ENCODE results near the gene ERG.

The ERG gene

GRCh38 chr21:38498057-38498833 lies at the start of gene ERG:
ERG (minus strand) TSS chr21:38498477; CDS start chr21:38498380, 97 bp downstream.
- FAIRE-seq: no peak

DNA sequence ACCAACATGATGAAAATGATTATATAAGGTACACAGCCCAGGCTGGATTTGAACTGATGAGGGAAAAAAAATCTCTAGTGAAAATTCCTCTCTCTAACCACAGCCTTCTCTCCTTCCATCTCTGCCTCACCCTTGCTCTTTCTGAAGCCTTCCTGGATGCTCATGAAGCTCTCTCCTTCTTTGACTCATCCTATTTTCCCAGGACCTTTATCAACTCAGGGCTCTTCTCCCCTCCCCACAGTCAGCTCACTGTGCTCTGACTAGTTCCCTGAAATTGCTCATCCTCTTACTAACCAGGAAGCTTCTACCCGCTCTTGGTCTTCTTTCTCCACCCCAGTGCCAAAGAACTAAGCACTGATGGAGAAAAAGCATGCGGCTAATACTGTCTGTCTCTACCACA lies 46.4 kb upstream of the ERG start:
- no peak for FAIRE-seq

DNA sequence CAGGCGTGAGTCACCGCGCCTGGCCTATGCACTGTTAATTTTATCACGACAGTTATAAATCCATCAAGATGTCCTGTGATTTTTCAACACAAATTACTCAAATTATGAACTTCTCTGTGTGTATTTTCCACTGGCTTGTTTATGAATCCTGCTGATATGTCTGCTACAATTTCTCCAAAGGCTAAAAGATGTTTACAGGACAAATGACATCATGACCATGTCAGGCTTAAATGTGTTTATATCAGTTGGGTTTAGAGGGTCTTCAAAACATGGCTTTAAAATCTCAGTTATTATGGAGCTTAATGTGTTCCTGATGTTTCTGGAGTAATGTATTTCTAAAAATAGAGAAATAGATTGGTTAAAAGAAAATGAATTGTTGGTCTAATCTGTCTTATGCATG lies 44.0 kb upstream of the ERG start:
- no peak for FAIRE-seq

DNA sequence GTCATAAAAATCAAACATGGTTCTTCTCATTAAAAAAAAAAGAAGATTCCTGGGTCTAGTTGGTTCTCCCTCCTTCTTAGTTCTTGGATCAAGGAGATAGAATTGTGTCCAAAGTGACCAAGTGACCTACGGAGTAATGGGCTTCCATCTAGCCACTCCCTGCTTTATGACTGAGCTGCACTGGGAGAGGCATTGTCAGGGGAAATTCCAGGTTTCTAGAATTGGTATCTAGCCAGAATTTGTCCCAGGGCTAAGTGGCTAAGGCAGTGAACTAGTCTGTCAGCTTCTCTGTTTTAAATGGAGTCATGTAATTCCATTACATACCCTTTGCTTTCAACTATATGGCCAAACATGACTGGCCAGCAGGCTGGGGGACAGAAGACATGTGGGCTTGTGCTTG lies 40.1 kb upstream of the ERG start:
- no peak for FAIRE-seq

GRCh38 chr21:38534591-38534990 lies 36.3 kb upstream of the ERG start:
- FAIRE-seq: no peak

GRCh38 chr21:38533887-38534286 lies 35.6 kb upstream of the ERG start:
- FAIRE-seq: no peak

GRCh38 chr21:38531591-38531990 lies 33.3 kb upstream of the ERG start:
- no peak for FAIRE-seq

GRCh38 chr21:38531039-38531541 lies 32.8 kb upstream of the ERG start:
- FAIRE-seq: no peak

GRCh38 chr21:38527737-38528136 lies 29.5 kb upstream of the ERG start:
- no peak for FAIRE-seq

DNA sequence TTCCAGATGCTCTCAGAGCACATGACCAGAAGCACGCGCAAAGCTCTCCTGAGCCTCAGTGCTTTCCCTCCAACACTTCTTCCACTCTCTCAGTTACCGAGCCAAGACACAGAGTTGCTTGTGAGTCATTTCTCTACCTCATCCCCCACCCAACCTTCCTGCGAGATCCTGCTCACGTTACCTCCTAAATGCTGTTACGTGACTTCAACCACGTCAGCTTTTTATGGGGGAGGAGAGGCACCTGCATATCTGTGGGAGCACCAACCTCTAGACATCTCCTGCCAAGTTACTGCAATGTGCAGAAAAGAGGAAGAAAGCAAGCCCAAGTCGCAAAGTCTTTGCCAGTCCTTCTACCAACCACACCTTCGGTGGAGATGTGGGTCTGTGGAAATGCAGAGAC lies 27.2 kb upstream of the ERG start:
- no peak for FAIRE-seq

DNA sequence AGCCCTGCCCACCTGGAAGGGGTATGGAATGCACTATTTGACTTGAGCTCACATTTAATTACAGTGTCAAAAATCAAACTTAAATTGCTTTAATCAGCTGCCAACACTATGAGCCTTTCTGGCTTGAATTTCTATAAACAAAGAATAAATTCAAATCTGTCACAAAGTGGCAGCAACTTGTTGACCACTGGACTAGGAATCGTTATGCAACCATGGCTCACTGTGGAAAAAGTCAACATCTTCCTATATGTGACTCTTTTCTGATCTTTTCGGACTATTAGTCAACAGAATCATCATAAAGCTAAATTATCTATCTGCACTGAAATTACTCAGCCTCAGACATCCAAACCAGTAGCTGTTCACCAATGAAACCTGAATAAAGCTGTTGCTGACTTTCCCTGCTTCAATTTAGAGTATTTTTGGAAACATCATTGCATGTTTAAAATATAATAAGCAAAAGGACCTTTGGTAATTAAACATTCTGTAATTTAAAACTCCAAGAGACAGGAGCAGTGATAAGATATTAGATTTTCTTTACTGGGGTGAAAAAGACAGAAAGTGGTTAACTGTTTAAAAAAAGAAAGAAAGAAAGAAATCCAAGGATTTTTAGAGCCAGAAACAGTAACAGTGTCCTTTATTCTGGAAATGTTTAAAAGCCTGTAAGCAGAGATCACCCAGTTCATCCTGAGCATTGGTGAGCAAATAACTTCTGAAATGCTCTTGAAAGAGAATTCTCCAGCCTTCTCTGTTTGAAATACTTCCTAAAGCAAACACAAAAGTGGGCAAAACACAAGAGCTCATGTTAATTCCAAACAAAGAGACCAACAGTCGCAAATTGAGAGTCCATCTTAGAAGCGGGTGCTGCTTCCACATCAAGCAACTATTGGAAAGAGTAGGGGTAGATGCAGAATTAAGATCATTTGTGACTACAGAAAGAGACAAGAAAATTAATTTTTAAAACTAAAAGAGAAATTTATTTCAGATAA lies 26.2 kb upstream of the ERG start:
- FAIRE-seq: no peak

DNA sequence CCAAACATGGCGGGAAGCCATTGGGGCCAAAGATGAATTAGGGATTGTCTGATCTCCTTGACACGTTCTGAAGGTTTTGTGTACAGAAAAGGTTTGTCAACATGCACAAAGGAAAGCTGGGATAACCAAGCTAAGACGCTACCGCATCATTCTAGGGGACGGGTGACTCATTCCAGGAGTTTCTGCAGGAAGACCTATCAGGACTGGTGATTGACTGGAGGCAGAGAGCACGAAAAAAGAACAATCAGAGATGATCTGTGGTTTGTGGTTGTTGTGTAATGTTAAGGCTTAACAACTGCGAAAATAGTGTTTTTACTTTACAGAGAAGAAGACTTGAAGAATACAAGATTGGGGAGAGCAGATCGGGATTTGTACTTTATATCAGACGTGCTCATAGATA lies 22.2 kb upstream of the ERG start:
- no peak for FAIRE-seq

DNA sequence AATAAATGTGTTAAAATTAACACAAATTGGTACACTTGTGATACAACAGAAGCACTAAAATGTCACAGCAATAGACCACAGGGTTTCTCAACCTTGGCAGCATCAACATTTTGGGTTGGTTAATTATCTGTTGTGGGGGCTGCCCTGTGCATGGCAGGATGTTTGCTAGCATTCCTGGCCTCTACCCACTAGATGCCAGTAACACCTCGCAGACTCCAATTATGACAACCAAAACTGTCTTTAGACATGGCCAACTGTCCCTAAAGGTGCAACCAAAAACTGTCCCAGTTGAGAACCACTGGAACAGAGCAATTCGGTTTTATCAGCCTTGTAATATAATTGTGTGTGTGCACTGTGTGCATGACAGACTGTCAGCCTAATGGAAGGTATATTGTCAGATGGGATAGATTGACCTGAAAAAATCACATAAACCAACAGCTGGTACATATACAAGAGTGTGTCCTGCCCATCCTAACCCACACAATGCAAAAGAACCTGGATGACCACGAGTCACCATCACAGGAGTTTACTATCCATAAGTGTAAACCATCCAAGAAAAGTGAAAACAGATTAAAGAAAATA lies 13.5 kb upstream of the ERG start:
- no peak for FAIRE-seq

DNA sequence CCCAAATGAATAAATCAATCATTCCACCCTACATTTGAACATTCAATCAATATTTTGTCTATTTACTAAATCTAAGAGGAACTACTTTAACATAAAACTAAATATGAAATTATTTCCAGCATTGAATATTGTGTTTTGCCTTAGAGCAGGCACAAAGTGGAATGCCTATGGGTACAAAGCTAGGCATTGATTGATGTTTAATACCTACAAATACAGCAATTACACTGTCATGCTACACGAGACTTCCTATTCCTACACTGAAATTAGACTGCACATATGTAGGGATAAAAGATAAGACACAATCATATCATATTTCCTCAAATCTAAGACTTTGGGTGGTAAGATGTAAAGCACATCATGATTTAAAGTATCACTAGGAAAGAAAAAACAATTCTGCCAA lies 12.9 kb upstream of the ERG start:
- FAIRE-seq: no peak

DNA sequence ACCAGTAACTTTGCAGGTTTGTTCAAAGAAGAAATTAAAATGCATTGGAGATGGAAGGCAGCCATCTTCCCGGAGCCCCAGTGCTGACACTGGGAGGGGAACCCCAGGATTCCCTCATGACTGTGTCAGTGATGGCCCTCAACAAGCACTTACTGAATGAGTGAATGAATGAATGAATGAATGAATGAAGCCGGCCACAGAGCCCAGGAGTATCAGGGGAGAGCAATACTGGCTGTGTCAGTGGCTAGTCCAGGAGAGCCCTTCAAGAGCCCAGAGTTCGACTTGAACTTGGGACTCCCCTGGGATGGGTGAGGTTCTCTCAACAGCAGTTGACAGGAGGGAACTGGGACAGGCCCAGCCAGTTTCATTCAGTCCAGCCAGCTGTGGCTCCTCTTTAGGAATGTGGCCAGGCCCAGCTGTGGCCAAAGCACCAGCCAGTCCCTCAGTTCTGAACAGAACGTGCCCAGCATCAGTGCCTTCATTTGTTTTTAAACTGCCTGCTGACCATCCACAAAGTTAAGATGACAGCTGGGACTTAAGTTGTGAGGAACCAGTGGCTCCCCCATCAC lies 9.2 kb upstream of the ERG start:
- no peak for FAIRE-seq

DNA sequence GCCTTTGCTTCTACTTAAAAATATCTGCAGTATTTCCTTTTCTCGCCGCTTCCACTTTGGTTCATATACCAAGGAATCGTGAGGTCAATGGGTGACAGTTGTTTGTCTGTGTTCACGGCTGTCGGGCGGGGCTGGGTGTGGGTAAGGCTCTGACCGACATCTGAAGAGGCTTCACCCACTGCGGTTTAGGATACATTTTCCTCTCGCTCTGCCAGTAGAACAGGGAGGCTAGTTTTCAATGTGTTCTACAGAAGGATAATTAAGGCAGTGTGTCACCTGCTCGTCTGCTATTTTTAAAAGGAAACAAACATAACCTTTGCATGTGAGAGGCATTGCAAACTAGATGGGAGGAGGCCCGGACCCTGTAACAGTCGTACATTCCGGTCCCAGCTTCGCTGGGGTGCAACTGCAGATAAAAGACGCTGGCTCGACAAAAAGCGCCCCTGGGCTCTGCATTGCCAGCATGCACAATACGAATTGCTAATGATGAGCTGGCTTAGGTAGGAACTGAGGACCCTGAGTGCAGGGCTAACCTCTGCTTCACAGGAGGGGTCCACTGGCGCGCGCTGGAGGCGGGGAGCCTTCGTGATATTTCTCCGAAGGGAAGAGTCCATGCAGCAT lies 8.5 kb upstream of the ERG start:
- FAIRE-seq: no peak

- FAIRE-seq: peak; percentile 31
Measured at GRCh38 chr21:38505654-38506523, 7.6 kb upstream of the ERG start.

DNA sequence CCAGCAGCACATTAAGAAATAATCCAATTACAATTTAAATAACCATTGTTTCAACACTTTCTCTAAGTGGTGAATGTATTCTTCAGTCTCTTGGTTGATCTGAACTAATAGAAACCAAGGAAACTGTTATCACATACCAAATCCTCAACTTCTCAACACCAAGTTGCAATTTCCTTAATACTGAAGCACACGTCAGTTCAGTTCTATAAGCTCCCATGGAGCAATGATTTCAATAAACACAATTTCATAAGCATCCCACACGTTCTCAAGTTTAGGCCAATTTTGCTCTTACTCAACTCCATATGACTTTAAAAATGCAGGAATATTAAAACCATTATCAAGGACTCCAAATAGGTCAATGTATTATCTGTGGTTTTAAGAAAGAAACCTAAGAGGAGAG lies 5.8 kb upstream of the ERG start:
- no peak for FAIRE-seq

DNA sequence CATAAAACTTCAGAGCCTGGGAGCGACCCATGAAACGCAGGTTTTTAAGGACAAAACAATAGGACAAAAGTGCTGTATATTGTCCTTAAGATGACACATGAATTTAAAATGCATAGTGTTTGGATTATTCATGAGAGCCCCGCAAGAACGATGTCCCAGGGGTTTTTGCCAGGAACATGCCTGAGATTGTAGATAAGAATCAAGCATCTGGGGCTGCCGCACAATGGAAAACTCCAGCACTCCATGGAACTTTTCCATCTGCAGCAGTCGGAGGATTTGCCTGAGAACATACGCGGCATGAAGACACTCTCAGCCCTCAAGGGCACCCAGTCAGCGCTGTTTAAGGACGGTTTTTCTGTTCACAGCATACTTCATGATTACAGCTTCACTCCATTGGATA lies 5.3 kb upstream of the ERG start:
- FAIRE-seq: no peak

- no peak for FAIRE-seq
Measured at GRCh38 chr21:38500073-38500472, 1.8 kb upstream of the ERG start.

DNA sequence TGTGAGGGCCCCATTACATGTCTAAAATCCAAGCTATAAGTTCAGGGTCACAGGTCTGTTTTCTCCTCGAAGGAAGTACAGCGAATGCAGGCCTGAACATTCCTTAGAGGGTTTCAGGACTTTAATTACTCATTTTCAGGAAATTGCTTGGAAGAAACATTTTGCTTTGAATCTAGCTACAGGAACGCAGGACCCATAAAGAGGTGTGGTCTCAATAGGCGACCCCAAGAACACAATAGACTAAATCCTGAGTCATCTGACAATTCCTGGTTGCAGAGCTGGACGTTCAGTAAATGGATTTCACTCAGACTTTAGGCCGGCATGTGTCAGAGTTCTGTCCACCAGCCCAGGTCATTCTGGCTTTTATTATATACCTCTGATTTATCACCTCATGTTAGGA lies 1.0 kb upstream of the ERG start:
- no peak for FAIRE-seq

DNA sequence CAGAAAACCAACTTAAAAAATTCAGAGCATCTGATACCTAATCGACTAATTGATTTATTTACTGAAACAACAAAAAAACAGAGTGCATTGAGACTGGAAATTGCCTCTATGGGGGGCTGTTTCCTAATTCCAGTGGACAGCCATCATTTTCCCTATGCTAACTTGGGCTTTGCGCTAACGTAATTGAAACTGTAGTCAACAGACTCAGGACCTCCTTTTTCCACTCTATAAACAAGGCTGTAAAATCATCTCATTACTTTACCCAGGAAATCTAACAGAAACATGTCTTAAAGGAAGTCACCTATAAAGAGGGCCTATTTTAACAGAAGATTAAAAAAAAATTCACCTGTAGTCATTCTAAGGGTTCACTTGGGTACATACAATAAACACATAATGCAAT lies 2.1 kb downstream of the ERG start:
- FAIRE-seq: no peak
